IPS-18a (cell line): ENCODE results near the gene SH3BP1.
"Not testable (repeated sequence)": the region's sequence is repeated elsewhere in the genome, so short reads cannot be mapped to it uniquely, and the experiment has no call there.

Experiments
- H3K27ac ChIP-seq: one replicate; pipeline ENCODE4 v1.5.1; 2013; ENCODE audit warnings: low read length
- H3K27me3 ChIP-seq: one replicate; pipeline ENCODE4 v1.6.1; 2013; ENCODE audit warnings: mild to moderate bottlenecking, low read length; ENCODE audit not compliant: control insufficient read depth, insufficient read depth
- H3K36me3 ChIP-seq: one replicate; pipeline ENCODE4 v1.6.1; 2013; ENCODE audit warnings: low read depth, low read length; ENCODE audit not compliant: control insufficient read depth
- H3K4me1 ChIP-seq: one replicate; pipeline ENCODE4 v1.6.1; 2013; ENCODE audit warnings: low read depth, low read length; ENCODE audit not compliant: control insufficient read depth
- H3K4me3 ChIP-seq: one replicate; pipeline ENCODE4 v1.5.1; 2013; ENCODE audit warnings: low read length
- H3K9ac ChIP-seq: one replicate; pipeline ENCODE4 v1.6.1; 2013; ENCODE audit warnings: mild to moderate bottlenecking, low read length, moderate library complexity
- H3K9me3 ChIP-seq: one replicate; pipeline ENCODE4 v1.6.1; 2013; ENCODE audit warnings: low read depth, low read length; ENCODE audit not compliant: control insufficient read depth

SH3BP1 gene, protein sequence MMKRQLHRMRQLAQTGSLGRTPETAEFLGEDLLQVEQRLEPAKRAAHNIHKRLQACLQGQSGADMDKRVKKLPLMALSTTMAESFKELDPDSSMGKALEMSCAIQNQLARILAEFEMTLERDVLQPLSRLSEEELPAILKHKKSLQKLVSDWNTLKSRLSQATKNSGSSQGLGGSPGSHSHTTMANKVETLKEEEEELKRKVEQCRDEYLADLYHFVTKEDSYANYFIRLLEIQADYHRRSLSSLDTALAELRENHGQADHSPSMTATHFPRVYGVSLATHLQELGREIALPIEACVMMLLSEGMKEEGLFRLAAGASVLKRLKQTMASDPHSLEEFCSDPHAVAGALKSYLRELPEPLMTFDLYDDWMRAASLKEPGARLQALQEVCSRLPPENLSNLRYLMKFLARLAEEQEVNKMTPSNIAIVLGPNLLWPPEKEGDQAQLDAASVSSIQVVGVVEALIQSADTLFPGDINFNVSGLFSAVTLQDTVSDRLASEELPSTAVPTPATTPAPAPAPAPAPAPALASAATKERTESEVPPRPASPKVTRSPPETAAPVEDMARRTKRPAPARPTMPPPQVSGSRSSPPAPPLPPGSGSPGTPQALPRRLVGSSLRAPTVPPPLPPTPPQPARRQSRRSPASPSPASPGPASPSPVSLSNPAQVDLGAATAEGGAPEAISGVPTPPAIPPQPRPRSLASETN

DNA sequence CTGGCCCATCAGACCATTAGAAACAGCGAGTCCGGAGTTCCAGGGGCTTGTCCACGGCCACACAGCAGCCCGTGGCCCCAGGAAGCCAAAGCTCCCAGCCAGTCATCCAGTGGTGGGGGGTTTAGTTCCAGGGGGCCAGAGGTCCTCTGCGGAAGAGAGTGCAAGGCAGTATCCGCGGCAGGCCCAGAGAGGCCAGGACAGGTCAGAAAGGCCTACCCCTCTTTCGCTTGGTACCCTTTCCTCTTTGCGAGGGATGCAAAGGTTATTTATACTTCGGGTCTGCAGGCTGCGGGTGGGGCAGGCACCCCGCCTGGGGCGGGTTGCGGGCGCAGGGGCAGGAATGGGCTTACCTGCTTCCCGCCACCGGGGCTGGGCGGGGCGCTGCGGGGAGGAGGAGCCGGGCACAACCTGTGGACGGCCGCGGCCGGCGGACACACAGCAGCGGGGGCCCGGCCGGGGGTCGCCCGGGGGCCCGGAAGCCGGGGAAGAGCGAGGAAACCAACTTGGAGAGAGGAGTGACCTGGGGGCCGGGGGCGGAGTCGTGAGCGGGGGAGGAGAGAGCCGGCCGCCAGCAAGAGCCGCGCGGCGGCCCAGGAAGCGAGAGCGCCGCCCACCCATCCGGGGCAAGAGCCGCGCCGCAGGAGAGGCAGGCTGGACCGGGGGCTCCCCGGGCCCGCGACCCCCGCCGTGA lies at the start of gene SH3BP1:
Gene SH3BP1, plus strand, starts transcription at position 600 of the 691 bp plus-strand sequence. CDS start 119 bp downstream, outside the sequence.
- no peak within 1 kb of the TSS for H3K27ac ChIP-seq
- H3K4me1 ChIP-seq = peaks cover 12% of the 10 kb centered on the region

DNA sequence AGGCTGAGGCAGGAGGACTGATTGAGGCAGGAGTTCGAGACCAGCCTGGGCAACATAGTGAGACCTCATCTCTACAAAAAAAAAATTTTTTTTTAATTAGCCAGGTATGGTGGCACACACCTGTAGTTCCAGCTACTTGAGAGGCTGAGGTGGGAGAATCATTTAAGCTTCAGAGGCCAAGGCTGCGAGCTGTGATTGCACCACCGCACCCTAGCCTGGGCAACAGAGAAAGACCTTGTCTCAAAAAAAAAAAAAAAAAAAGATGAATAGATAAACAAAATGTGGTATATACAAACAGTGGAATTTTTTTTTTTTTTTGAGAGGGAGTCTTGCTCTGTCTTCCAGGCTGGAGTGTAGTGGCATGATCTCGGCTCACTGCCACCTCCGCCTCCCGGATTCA lies 48.4 kb upstream of the SH3BP1 start:
- not testable (repeated sequence) for H3K4me1 ChIP-seq

More for the DNA sequence above, at the start of gene SH3BP1:
- Histone ChIP-seq H3K27me3 (no peaks in the 10 kb centered on the region), H3K36me3 (no peaks in the 10 kb centered on the region), H3K4me3 (peak within 1 kb of the TSS; percentile 67), H3K9me3 (no peaks in the 10 kb centered on the region), H3K9ac (peak within 1 kb of the TSS; percentile 50)

DNA sequence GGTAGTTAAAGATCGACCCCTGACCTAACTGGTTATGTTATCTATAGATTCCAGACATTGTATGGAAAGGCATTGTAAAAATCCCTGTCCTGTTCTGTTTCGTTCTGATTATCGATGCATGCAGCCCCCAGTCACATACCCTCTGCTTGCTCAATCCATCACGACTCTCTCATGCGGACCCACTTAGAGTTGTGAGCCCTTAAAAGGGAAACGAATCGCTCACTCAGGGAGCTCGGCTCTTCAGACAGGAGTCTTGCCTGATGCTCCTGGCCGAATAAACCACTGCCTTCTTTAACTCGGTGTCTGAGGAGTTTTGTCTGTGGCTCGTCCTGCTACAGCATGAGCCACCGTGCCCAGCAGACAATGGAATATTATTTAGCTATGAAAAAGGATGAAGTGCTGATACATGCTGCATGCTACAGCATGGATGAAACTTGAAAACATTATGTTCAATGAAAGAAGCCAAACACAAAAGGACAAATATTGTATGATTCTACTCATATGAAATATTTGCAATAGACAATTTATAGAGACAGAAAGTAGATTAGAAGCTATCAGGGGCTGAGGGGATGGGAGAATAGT lies 47.6 kb upstream of the SH3BP1 start:
- no peaks in the 10 kb centered on the region for H3K4me1 ChIP-seq
- no peak overlapping the region for H3K27ac ChIP-seq
- H3K27me3 ChIP-seq = no peaks in the 10 kb centered on the region
- H3K9me3 ChIP-seq = no peaks in the 10 kb centered on the region
- peak overlapping the region; percentile 26 for H3K4me3 ChIP-seq
- no peaks in the 10 kb centered on the region for H3K36me3 ChIP-seq
- H3K9ac ChIP-seq = no peak overlapping the region

More for the DNA sequence above, 48.4 kb upstream of the SH3BP1 start:
- not testable (repeated sequence) for H3K4me3 ChIP-seq, H3K9ac ChIP-seq, H3K9me3 ChIP-seq, H3K36me3 ChIP-seq, H3K27ac ChIP-seq, H3K27me3 ChIP-seq

- Histone ChIP-seq H3K9ac (no peak overlapping the region), H3K36me3 (no peaks in the 10 kb centered on the region), H3K4me1 (no peaks in the 10 kb centered on the region), H3K27ac (no peak overlapping the region), H3K4me3 (no peak overlapping the region), H3K27me3 (no peaks in the 10 kb centered on the region), H3K9me3 (no peaks in the 10 kb centered on the region)
Observed at GRCh38 chr22:37594237-37594636, 45.2 kb upstream of the SH3BP1 start.

- Histone ChIP-seq H3K4me1 (peaks cover 7% of the 10 kb centered on the region), H3K27me3 (no peaks in the 10 kb centered on the region), H3K9me3 (no peaks in the 10 kb centered on the region), H3K9ac (no peak overlapping the region), H3K36me3 (no peaks in the 10 kb centered on the region), H3K27ac (no peak overlapping the region), H3K4me3 (no peak overlapping the region)
Observed at GRCh38 chr22:37599153-37599552, 40.3 kb upstream of the SH3BP1 start.

DNA sequence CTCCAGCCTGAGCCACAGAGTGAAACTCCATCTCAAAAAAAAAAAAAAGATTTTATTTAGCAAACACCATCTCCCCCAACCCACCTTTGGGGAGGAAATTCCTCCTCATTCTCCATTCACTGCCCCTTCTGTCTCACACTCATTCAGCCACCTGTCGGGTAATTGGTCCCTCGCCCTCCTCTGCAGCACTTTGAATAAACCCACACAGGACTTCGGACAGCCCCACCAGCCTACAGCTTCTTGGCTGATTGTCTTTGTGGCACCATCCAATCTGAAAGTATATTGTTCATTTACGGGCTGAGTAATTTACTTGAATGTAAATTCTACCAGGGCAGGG lies 38.3 kb upstream of the SH3BP1 start:
- no peak overlapping the region for H3K9ac ChIP-seq
- no peaks in the 10 kb centered on the region for H3K36me3 ChIP-seq
- peak overlapping the region; percentile 19 for H3K4me3 ChIP-seq

DNA sequence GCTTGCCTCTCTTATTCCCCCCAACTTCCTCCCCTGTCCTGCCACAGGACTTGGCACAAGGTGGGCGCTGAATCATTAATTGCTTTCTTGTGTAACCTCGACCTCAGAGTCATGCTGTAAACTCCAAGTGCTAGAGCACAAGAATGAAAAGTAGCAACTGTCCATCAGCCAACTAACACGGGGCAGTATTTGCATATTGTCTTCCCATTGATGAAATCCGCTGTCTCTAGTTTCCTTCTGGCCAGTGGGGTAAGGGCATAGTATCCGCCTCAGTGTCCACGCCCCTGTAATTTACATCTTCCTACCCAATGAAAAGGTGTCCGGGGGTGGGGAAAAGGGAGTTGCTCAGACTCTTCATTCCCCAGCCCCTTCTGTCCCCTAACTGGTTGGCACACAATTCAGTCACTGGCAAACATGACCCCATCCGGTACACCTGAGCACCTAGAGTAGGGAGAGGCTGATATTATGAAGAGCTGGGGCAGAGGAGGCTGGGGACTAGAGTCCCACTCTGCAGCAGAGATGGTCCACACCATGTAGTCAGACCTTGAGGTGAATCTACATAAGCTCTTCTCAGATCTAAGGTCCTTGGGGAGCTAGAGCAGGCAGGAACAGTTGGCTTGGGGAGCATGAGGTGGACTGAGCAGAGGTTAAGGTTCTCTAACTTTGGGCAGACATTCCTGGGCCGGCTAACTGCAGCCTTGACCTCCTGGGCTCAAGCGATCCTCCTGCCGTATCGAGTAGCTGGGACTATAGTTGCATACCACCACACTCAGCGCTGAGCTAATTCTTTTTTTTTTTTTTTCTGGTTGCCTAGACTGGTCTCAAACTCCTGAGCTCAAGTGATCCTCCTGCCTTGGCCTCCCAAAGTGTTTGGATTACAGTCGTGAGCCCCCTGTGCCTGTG lies 37.7 kb upstream of the SH3BP1 start:
- H3K27ac ChIP-seq = no peak overlapping the region
- H3K36me3 ChIP-seq = no peaks in the 10 kb centered on the region
- peaks cover 7% of the 10 kb centered on the region for H3K4me1 ChIP-seq
- H3K4me3 ChIP-seq = peak overlapping the region; percentile 19
- no peaks in the 10 kb centered on the region for H3K27me3 ChIP-seq
- no peaks in the 10 kb centered on the region for H3K9me3 ChIP-seq
- H3K9ac ChIP-seq = no peak overlapping the region

More for the DNA sequence above, 38.3 kb upstream of the SH3BP1 start:
- no peaks in the 10 kb centered on the region for H3K9me3 ChIP-seq
- peaks cover 7% of the 10 kb centered on the region for H3K4me1 ChIP-seq
- no peaks in the 10 kb centered on the region for H3K27me3 ChIP-seq
- H3K27ac ChIP-seq = no peak overlapping the region

- H3K4me1 ChIP-seq, H3K36me3 ChIP-seq, H3K27ac ChIP-seq, H3K9me3 ChIP-seq, H3K4me3 ChIP-seq, H3K9ac ChIP-seq, H3K27me3 ChIP-seq: not testable (repeated sequence)
Observed at GRCh38 chr22:37602546-37603277, 36.8 kb upstream of the SH3BP1 start.

DNA sequence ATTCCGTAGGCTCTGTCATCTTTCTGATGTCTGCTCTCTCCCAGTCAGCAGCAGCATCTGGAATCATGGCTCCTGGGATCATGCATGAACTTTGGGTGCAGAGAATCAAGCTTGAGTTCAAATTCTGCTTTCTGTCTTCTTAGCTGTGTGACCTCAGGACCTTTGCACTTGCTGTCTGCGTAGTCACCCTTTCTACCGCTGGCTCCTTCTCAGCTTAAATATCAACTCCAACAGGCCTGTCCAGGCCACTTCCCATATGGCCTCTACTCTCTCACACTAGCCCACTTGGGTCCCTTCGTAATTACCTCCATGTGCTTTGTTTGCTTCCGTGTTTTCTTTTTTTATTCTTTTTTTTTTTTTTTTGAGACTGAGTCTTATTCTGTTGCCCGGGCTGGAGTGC lies 35.4 kb upstream of the SH3BP1 start:
- Histone ChIP-seq H3K27me3 (no peaks in the 10 kb centered on the region), H3K9ac (no peak overlapping the region), H3K4me3 (no peak overlapping the region), H3K36me3 (no peaks in the 10 kb centered on the region), H3K9me3 (no peaks in the 10 kb centered on the region), H3K4me1 (peaks cover 7% of the 10 kb centered on the region), H3K27ac (no peak overlapping the region)

DNA sequence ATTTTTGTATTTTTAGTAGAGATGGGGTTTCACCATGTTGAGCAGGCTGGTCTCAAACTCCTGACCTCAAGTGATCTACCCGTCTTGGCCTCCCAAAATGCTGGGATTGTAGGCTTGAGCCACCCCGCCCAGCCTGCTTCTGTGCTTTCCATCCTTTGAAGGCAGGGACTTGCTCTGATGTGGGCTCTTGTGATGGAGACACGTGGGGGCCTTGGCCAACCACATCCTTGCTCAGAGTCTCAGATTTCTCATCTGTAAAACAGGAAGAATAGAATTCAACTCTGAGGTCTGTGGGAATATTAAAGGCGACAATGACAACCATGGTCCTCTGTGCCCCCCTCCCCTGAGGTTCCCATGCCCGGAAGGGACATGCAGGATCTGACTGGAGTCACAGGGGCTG lies 34.6 kb upstream of the SH3BP1 start:
- no peak overlapping the region for H3K9ac ChIP-seq
- H3K4me1 ChIP-seq = peaks cover 7% of the 10 kb centered on the region
- no peak overlapping the region for H3K4me3 ChIP-seq
- no peaks in the 10 kb centered on the region for H3K36me3 ChIP-seq
- H3K27ac ChIP-seq = no peak overlapping the region
- H3K9me3 ChIP-seq = no peaks in the 10 kb centered on the region
- H3K27me3 ChIP-seq = no peaks in the 10 kb centered on the region
